GM20000 (cell line): ENCODE data around the gene FARP1.

Experiments
- DNase-seq: peaks from one replicate; pipeline ENCODE4 v3.0.0; 2012; ENCODE audit warnings: low spot score
- TF ChIP-seq, protein P1 (sequence below): IDR thresholded peaks from 2 replicates; pipeline ENCODE4 v1.5.1; 2012; ENCODE audit warnings: mild to moderate bottlenecking, control low read depth; ENCODE audit errors: extremely low read depth, missing control alignments

Gene FARP1

DNA sequence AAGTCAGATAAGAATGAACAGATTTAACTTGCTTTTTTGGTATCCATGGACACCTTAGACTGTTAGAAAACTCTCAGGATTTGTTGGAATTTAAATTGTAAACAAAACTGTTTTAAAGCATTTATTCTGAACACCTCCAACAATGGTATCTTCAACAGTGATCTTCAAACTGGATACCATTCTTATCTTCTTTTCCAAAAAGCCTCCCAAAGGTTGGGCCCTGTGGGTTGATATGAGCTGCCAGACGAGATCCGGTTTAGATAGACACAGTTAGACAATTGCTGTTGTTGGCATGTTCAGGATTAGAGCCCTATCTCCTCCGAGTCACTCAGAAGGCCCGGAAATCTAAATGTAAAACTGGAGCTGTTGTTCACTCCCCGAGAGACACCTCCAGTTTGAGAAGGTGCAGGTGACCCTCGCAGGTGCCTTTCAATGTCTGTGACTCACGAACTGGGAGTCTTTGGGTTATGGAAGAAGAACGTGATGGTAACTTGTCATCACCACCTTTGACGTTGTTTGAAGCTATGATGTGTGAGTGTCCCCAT lies 177.7 kb downstream of the FARP1 start:
- TF ChIP-seq, protein P1, sequence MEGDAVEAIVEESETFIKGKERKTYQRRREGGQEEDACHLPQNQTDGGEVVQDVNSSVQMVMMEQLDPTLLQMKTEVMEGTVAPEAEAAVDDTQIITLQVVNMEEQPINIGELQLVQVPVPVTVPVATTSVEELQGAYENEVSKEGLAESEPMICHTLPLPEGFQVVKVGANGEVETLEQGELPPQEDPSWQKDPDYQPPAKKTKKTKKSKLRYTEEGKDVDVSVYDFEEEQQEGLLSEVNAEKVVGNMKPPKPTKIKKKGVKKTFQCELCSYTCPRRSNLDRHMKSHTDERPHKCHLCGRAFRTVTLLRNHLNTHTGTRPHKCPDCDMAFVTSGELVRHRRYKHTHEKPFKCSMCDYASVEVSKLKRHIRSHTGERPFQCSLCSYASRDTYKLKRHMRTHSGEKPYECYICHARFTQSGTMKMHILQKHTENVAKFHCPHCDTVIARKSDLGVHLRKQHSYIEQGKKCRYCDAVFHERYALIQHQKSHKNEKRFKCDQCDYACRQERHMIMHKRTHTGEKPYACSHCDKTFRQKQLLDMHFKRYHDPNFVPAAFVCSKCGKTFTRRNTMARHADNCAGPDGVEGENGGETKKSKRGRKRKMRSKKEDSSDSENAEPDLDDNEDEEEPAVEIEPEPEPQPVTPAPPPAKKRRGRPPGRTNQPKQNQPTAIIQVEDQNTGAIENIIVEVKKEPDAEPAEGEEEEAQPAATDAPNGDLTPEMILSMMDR = no peak

GRCh38 chr13:98321395-98321794 lies 178.5 kb downstream of the FARP1 start:
- DNase-seq = no peak
- TF ChIP-seq, protein P1 = no peak

More for the DNA sequence above, 177.7 kb downstream of the FARP1 start:
- no peak for DNase-seq

GRCh38 chr13:98322091-98322718 lies 179.3 kb downstream of the FARP1 start:
- no peak for DNase-seq
- TF ChIP-seq, protein P1 = no peak

DNA sequence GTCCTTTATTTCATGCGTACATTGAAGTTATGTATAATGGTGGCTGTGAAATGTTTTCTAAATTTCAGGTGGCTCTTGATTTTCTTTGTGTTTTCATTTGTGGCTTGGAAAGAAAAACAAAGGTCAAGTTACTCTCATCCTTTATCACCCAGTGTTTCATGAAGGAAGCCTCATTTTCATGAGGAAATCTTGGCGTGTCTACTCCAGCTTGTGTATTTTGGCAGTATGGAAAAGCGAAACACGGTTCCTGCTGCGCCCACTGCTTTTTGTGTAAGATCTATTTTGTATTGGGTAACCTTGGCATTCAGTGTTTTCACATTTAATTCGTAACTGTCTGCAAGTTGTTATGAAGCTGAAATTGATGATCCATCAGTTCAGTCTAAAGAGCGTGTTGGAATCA lies 181.2 kb downstream of the FARP1 start:
- DNase-seq = no peak
- TF ChIP-seq, protein P1 = no peak

- TF ChIP-seq, protein P1 = no peak
- no peak for DNase-seq
Measured at GRCh38 chr13:98325724-98326123, 182.8 kb downstream of the FARP1 start.

- TF ChIP-seq, protein P1 = no peak
Measured at GRCh38 chr13:98326291-98326690, 183.4 kb downstream of the FARP1 start.

GRCh38 chr13:98327371-98328270 lies 184.7 kb downstream of the FARP1 start:
- DNase-seq = no peak
- TF ChIP-seq, protein P1 = no peak

More at GRCh38 chr13:98326291-98326690, 183.4 kb downstream of the FARP1 start:
- DNase-seq = no peak
